SK-N-SH treated with all-trans-retinoic acid at 6 μM for 48 hours (cell line): Measurements from ENCODE around the gene CFAP57.

Experiments used
- ATAC-seq: fragments of 200-7000 bp; cut with Tn5 transposase; 3 replicates; pipeline ENCODE4 v1.9.1; 2020; ENCODE audit warnings: mild to moderate bottlenecking, moderate library complexity
- ARNTL ChIP-seq: fragments of 450-650 bp; formaldehyde crosslinking; IDR thresholded peaks from 2 replicates; pipeline ENCODE4 v1.5.0; 2020; ENCODE audit warnings: low read depth, mild to moderate bottlenecking, moderate library complexity, borderline replicate concordance
- BACH2 ChIP-seq: fragments of 250-450 bp; sonication (Bioruptor Pico); IDR thresholded peaks from 2 replicates; pipeline ENCODE4 v1.9.0; 2021; ENCODE audit warnings: mild to moderate bottlenecking, borderline replicate concordance
- CSDC2 ChIP-seq: fragments of 250-450 bp; sonication (Bioruptor Pico); IDR thresholded peaks from 2 replicates; pipeline ENCODE4 v1.5.0; 2020; ENCODE audit warnings: mild to moderate bottlenecking, moderate library complexity
- GLIS3 ChIP-seq: fragments of 250-450 bp; sonication (Bioruptor Pico); IDR thresholded peaks from 2 replicates; pipeline ENCODE4 v1.5.0; 2020; ENCODE audit warnings: mild to moderate bottlenecking, moderate library complexity
- ISL1 ChIP-seq: fragments of 250-450 bp; sonication (Bioruptor Pico); IDR thresholded peaks from 2 replicates; pipeline ENCODE4 v2.1.2; 2022; ENCODE audit warnings: mild to moderate bottlenecking, moderate library complexity
- OSR1 ChIP-seq: fragments of 250-450 bp; sonication (Bioruptor Pico); IDR thresholded peaks from 2 replicates; pipeline ENCODE4 v1.8.0; 2022; ENCODE audit warnings: moderate library complexity, mild to moderate bottlenecking, inconsistent platforms
- PPARA ChIP-seq: fragments of 250-450 bp; sonication (Bioruptor Pico); IDR thresholded peaks from 2 replicates; pipeline ENCODE4 v1.5.0; 2020; ENCODE audit warnings: mild to moderate bottlenecking, borderline replicate concordance
- RARB ChIP-seq: fragments of 250-450 bp; sonication (Bioruptor Pico); IDR thresholded peaks from 2 replicates; pipeline ENCODE4 v1.8.0; 2021; ENCODE audit warnings: mild to moderate bottlenecking, moderate library complexity
- TCF4 ChIP-seq: fragments of 250-450 bp; sonication (Bioruptor Pico); IDR thresholded peaks from 2 replicates; pipeline ENCODE4 v1.8.0; 2021; ENCODE audit warnings: mild to moderate bottlenecking, moderate library complexity, borderline replicate concordance
- ZC3H10 ChIP-seq: fragments of 250-450 bp; sonication (Bioruptor Pico); IDR thresholded peaks from 2 replicates; pipeline ENCODE4 v1.5.1; 2021; ENCODE audit warnings: mild to moderate bottlenecking, moderate library complexity
- ZFP30 ChIP-seq: fragments of 450-650 bp; formaldehyde crosslinking; IDR thresholded peaks from 2 replicates; pipeline ENCODE4 v1.5.0; 2022; ENCODE audit warnings: mild to moderate bottlenecking, moderate library complexity
- ZNF70 ChIP-seq: fragments of 450-650 bp; formaldehyde crosslinking; IDR thresholded peaks from 2 replicates; pipeline ENCODE4 v1.5.0; 2020; ENCODE audit warnings: mild to moderate bottlenecking, moderate library complexity
- TF ChIP-seq, protein P1 (sequence below): fragments of 250-450 bp; sonication (Bioruptor Pico); IDR thresholded peaks from 2 replicates; pipeline ENCODE4 v1.8.0; 2021; ENCODE audit warnings: low read depth, mild to moderate bottlenecking, moderate library complexity, borderline replicate concordance
- TF ChIP-seq, protein P2 (sequence below): fragments of 250-450 bp; sonication (Bioruptor Pico); IDR thresholded peaks from 2 replicates; pipeline ENCODE4 v1.5.0; 2020; ENCODE audit warnings: mild to moderate bottlenecking, moderate library complexity
- TF ChIP-seq, protein P3 (sequence below): fragments of 250-450 bp; sonication (Bioruptor Pico); IDR thresholded peaks from 2 replicates; pipeline ENCODE4 v1.5.1; 2021; ENCODE audit warnings: mild to moderate bottlenecking, moderate library complexity
- TF ChIP-seq, protein P4 (sequence below): fragments of 250-450 bp; sonication (Bioruptor Pico); IDR thresholded peaks from 2 replicates; pipeline ENCODE4 v1.5.1; 2020; ENCODE audit warnings: low read depth, mild to moderate bottlenecking, moderate library complexity

The CFAP57 gene

DNA sequence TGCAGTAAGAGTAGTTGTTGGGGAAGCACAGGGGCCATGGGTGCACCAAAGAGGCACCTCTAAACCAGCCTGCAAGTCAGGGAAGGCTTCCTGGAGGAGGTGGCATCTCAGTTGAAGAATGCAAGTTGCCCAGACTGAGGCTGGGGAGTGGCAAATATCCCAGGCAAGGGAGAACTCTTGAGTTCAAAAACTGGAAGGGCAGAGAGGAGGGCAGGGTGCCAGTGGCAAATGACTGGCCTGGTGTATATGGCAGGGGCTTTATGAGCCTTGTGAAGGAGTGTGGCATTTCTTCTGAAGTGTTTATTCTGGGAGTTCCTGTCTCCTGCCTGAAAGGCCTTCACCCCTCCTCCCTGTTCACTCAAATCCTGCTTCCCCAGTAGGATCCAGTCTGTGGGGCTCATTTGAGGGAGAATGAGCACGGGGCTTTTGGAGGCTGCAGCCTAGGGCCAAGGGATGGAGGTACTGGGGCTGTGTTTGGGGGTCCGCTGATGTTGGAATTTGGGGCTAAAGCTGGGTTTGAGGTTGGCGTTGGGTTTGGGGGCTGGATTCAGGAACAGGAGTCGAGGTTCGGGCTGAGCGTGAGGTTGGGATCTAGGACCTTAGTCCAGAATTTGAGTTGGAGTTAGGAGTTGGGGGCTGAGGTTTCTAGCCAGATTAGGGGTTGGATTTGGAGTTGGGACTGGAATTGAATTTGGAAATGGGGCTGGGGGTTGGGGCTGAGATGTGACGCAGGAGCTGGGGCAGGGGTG, 97.7 kb downstream of the CFAP57 start, which contains the start of gene TMEM125:
TMEM125 (plus strand) TSS at position 357 of the 749 bp plus-strand sequence. CDS start 2,740 bp downstream, outside the sequence.
- TF ChIP-seq OSR1: no peak
- TF ChIP-seq ZNF70 (CRISPR knock-in tag): no peak
- TF ChIP-seq, protein P1, sequence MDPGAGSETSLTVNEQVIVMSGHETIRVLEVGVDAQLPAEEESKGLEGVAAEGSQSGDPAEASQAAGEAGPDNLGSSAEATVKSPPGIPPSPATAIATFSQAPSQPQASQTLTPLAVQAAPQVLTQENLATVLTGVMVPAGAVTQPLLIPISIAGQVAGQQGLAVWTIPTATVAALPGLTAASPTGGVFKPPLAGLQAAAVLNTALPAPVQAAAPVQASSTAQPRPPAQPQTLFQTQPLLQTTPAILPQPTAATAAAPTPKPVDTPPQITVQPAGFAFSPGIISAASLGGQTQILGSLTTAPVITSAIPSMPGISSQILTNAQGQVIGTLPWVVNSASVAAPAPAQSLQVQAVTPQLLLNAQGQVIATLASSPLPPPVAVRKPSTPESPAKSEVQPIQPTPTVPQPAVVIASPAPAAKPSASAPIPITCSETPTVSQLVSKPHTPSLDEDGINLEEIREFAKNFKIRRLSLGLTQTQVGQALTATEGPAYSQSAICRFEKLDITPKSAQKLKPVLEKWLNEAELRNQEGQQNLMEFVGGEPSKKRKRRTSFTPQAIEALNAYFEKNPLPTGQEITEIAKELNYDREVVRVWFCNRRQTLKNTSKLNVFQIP (CRISPR knock-in tag): no peak
- TF ChIP-seq ZC3H10 (CRISPR knock-in tag): no peak
- TF ChIP-seq ISL1 (CRISPR knock-in tag): no peak
- TF ChIP-seq GLIS3 (CRISPR knock-in tag): no peak
- TF ChIP-seq ZFP30 (CRISPR knock-in tag): no peak
- TF ChIP-seq CSDC2 (CRISPR knock-in tag): no peak
- TF ChIP-seq PPARA (CRISPR knock-in tag): no peak
- TF ChIP-seq, protein P2, sequence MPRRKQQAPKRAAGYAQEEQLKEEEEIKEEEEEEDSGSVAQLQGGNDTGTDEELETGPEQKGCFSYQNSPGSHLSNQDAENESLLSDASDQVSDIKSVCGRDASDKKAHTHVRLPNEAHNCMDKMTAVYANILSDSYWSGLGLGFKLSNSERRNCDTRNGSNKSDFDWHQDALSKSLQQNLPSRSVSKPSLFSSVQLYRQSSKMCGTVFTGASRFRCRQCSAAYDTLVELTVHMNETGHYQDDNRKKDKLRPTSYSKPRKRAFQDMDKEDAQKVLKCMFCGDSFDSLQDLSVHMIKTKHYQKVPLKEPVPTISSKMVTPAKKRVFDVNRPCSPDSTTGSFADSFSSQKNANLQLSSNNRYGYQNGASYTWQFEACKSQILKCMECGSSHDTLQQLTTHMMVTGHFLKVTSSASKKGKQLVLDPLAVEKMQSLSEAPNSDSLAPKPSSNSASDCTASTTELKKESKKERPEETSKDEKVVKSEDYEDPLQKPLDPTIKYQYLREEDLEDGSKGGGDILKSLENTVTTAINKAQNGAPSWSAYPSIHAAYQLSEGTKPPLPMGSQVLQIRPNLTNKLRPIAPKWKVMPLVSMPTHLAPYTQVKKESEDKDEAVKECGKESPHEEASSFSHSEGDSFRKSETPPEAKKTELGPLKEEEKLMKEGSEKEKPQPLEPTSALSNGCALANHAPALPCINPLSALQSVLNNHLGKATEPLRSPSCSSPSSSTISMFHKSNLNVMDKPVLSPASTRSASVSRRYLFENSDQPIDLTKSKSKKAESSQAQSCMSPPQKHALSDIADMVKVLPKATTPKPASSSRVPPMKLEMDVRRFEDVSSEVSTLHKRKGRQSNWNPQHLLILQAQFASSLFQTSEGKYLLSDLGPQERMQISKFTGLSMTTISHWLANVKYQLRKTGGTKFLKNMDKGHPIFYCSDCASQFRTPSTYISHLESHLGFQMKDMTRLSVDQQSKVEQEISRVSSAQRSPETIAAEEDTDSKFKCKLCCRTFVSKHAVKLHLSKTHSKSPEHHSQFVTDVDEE: no peak
- TF ChIP-seq, protein P3, sequence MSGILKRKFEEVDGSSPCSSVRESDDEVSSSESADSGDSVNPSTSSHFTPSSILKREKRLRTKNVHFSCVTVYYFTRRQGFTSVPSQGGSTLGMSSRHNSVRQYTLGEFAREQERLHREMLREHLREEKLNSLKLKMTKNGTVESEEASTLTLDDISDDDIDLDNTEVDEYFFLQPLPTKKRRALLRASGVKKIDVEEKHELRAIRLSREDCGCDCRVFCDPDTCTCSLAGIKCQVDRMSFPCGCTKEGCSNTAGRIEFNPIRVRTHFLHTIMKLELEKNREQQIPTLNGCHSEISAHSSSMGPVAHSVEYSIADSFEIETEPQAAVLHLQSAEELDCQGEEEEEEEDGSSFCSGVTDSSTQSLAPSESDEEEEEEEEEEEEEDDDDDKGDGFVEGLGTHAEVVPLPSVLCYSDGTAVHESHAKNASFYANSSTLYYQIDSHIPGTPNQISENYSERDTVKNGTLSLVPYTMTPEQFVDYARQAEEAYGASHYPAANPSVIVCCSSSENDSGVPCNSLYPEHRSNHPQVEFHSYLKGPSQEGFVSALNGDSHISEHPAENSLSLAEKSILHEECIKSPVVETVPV (CRISPR knock-in tag): no peak
- no peak for TF ChIP-seq RARB (CRISPR knock-in tag)
- TF ChIP-seq ARNTL (CRISPR knock-in tag): no peak
- TF ChIP-seq TCF4 (CRISPR knock-in tag): no peak
- TF ChIP-seq, protein P4, sequence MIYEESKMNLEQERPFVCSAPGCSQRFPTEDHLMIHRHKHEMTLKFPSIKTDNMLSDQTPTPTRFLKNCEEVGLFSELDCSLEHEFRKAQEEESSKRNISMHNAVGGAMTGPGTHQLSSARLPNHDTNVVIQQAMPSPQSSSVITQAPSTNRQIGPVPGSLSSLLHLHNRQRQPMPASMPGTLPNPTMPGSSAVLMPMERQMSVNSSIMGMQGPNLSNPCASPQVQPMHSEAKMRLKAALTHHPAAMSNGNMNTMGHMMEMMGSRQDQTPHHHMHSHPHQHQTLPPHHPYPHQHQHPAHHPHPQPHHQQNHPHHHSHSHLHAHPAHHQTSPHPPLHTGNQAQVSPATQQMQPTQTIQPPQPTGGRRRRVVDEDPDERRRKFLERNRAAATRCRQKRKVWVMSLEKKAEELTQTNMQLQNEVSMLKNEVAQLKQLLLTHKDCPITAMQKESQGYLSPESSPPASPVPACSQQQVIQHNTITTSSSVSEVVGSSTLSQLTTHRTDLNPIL (CRISPR knock-in tag): no peak
- ATAC-seq: no peak

DNA sequence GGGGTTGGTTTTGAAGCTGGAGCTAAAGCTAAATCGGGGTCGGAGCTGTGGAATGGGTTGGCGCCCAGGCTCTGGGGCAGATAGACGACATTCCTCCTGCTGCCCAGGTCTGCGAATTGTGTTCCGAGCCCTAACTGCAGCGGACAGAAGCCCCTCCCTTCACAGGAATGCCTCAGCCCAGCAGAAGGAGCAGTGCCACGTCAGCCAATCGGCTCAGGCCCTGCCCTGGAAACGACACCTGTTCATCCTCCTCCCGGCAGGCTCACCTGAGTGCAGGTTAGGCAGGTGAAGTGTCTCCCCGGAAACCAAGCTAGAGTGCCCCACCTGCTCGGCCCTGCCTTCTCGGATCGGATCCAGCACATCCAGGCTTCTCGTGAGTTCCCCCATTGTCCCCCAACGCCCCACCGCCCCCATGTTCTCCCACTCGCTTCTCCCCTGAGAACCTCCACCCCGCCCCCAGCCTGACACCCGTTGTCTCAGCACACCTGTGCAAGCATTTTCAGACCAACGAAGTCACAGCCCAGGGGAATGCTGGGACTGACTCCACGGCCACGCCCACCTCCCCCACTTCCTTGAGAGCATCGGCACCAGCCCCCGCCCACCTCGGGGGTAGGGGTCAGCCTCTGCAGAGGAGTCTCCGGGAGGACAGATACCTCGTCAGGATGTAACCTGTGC, 98.4 kb downstream of the CFAP57 start:
- TF ChIP-seq BACH2 (CRISPR knock-in tag): no peak
- TF ChIP-seq, protein P1 (CRISPR knock-in tag): no peak
- TF ChIP-seq, protein P4 (CRISPR knock-in tag): no peak
- TF ChIP-seq ISL1 (CRISPR knock-in tag): no peak
- TF ChIP-seq OSR1: no peak
- TF ChIP-seq, protein P3 (CRISPR knock-in tag): no peak
- no peak for TF ChIP-seq ZFP30 (CRISPR knock-in tag)
- TF ChIP-seq ZNF70 (CRISPR knock-in tag): no peak
- TF ChIP-seq, all 23 proteins: peak for 0

More for the DNA sequence above, 98.4 kb downstream of the CFAP57 start:
- ATAC-seq: no peak
